ENCODE data around the gene SYK. TPM values are rescaled to one million over a fixed set of nuclear protein-coding genes. Genes with fewer than 3 reads are reported as not detected.
A peak's percentile ranks its signal among the peaks of the same experiment; 100 is the strongest.
"Not testable (repeated sequence)": the region's sequence is repeated elsewhere in the genome, so short reads cannot be mapped to it uniquely, and the experiment has no call there.

Gene SYK
- total RNA-seq, 1 donor from 2014 or later: 0.41 TPM

DNA sequence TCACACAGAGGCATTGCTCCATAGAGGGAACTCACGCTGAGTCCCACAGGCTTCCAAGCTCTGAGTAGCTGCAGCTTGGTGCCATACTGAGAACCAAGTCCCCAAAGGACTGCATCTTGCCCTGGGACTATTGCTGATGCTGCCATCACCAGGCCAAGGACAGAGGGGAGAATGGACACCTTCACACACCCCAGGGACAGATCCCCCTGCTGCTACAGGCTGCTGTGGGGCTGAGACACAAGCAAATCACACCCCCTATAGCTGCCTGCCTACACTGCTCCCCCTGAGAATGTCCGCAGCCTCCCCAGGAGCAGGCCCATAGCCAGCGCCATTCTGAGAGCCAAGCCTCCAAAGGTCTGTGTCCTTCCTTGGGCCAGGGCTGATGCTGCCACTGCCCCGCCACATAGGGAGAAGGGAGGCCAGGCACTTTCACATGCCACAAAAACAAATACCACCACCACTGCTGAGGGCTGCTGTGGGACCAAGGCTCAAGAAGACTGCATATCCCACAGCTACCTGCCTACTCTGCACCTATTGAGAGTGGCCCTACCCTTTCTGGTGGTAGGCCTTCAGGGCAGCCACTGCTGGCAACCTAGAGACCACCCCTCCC is 81.5 kb downstream of the SYK start:
- H3K36me3 ChIP-seq (ENCODE audit: insufficient read depth, low read length): no peaks in the 10 kb centered on the region
- no peak for TF ChIP-seq EZH2 (IDR thresholded peaks at IDR 0.05; ENCODE audit: insufficient read depth, low read length)
- TF ChIP-seq, protein P1, sequence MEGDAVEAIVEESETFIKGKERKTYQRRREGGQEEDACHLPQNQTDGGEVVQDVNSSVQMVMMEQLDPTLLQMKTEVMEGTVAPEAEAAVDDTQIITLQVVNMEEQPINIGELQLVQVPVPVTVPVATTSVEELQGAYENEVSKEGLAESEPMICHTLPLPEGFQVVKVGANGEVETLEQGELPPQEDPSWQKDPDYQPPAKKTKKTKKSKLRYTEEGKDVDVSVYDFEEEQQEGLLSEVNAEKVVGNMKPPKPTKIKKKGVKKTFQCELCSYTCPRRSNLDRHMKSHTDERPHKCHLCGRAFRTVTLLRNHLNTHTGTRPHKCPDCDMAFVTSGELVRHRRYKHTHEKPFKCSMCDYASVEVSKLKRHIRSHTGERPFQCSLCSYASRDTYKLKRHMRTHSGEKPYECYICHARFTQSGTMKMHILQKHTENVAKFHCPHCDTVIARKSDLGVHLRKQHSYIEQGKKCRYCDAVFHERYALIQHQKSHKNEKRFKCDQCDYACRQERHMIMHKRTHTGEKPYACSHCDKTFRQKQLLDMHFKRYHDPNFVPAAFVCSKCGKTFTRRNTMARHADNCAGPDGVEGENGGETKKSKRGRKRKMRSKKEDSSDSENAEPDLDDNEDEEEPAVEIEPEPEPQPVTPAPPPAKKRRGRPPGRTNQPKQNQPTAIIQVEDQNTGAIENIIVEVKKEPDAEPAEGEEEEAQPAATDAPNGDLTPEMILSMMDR (IDR thresholded peaks at IDR 0.05; ENCODE audit: insufficient read depth, low read depth, low read length): no peak
- H3K4me3 ChIP-seq (ENCODE audit: insufficient read depth, low read depth, low read length): no peak overlapping the region
- H3K9me3 ChIP-seq (ENCODE audit: insufficient read depth, low read depth, low read length): no peaks in the 10 kb centered on the region
- H3K27ac ChIP-seq (ENCODE audit: low read depth, low read length): no peak overlapping the region
- no peak overlapping the region for H3K4me3 Mint-ChIP-seq (ENCODE audit: unreplicated experiment)
- H3K79me2 ChIP-seq (ENCODE audit: insufficient read depth, low read length): no peaks in the 10 kb centered on the region
- no peak overlapping the region for H2AFZ ChIP-seq (ENCODE audit: low read depth, low read length)
- no peaks in the 10 kb centered on the region for H4K20me1 ChIP-seq (ENCODE audit: insufficient read depth, low read length)
- no peaks in the 10 kb centered on the region for H3K4me1 Mint-ChIP-seq (ENCODE audit: low read depth, unreplicated experiment)
- no peak for FAIRE-seq
- H3K27ac Mint-ChIP-seq (ENCODE audit: unreplicated experiment): no peak overlapping the region
- H3K9me3 Mint-ChIP-seq (ENCODE audit: unreplicated experiment): no peaks in the 10 kb centered on the region
- H3K4me2 ChIP-seq (ENCODE audit: low read length): no peak overlapping the region
- H3K4me1 ChIP-seq (ENCODE audit: insufficient read depth, low read length): no peaks in the 10 kb centered on the region
- no peak overlapping the region for H3K9ac ChIP-seq (ENCODE audit: low read length)
- no peak for DNase-seq (ENCODE audit: low read depth)
- peaks cover 2% of the 10 kb centered on the region for H3K27me3 ChIP-seq (ENCODE audit: insufficient read depth, low read length)
- no peaks in the 10 kb centered on the region for H3K36me3 Mint-ChIP-seq (ENCODE audit: low read depth, unreplicated experiment)
- no peaks in the 10 kb centered on the region for H3K27me3 Mint-ChIP-seq (ENCODE audit: low read depth, unreplicated experiment)

DNA sequence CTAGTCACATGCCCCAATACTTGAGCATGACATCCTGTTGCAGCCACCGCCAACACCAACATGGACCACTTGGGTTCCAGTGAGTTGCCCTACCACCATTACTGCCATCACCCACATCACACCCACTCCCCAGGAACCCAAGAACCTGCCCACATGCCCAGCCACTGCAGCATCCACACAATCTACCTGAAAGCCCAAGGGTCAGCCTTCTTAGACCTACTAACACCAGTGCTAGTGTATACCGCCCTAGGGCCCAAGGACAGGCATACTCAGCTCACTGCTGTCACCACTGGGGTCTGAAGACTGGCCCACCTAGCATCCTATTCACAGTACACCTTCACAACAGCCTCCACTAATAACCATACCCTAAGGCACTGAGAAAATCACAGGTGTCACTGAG is 82.0 kb downstream of the SYK start:
- Histone ChIP-seq H3K27ac (ENCODE audit: low read depth, low read length) (no peak overlapping the region), H3K27me3 (ENCODE audit: insufficient read depth, low read length) (peaks cover 2% of the 10 kb centered on the region), H3K9me3 (ENCODE audit: insufficient read depth, low read depth, low read length) (no peaks in the 10 kb centered on the region), H4K20me1 (ENCODE audit: insufficient read depth, low read length) (no peaks in the 10 kb centered on the region), H3K4me2 (ENCODE audit: low read length) (no peak overlapping the region), H3K4me3 (ENCODE audit: insufficient read depth, low read depth, low read length) (no peak overlapping the region), H3K79me2 (ENCODE audit: insufficient read depth, low read length) (no peaks in the 10 kb centered on the region), H3K4me1 (ENCODE audit: insufficient read depth, low read length) (no peaks in the 10 kb centered on the region), H3K9ac (ENCODE audit: low read length) (no peak overlapping the region), H3K36me3 (ENCODE audit: insufficient read depth, low read length) (no peaks in the 10 kb centered on the region), H2AFZ (ENCODE audit: low read depth, low read length) (no peak overlapping the region)
- no peaks in the 10 kb centered on the region for H3K36me3 Mint-ChIP-seq (ENCODE audit: low read depth, unreplicated experiment)
- no peak for FAIRE-seq
- no peaks in the 10 kb centered on the region for H3K9me3 Mint-ChIP-seq (ENCODE audit: unreplicated experiment)
- no peak for DNase-seq (ENCODE audit: low read depth)
- H3K27ac Mint-ChIP-seq (ENCODE audit: unreplicated experiment): no peak overlapping the region
- no peak overlapping the region for H3K4me3 Mint-ChIP-seq (ENCODE audit: unreplicated experiment)
- no peak for TF ChIP-seq EZH2 (IDR thresholded peaks at IDR 0.05; ENCODE audit: insufficient read depth, low read length)
- TF ChIP-seq, protein P1 (IDR thresholded peaks at IDR 0.05; ENCODE audit: insufficient read depth, low read depth, low read length): no peak
- H3K27me3 Mint-ChIP-seq (ENCODE audit: low read depth, unreplicated experiment): no peaks in the 10 kb centered on the region
- H3K4me1 Mint-ChIP-seq (ENCODE audit: low read depth, unreplicated experiment): no peaks in the 10 kb centered on the region

DNA sequence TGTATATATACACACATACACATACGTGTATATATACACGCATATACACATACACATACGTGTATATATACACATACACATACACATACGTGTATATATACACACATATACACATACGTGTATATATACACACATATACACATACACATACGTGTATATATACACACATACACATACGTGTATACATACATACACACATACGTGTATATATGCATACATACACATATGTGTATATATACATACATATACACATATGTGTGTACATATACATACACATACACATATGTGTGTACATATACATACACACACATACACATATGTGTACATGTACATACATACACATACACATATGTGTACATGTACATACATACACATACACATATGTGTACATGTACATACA is 82.6 kb downstream of the SYK start:
- TF ChIP-seq EZH2 (IDR thresholded peaks at IDR 0.05; ENCODE audit: insufficient read depth, low read length): no peak
- TF ChIP-seq, protein P1 (IDR thresholded peaks at IDR 0.05; ENCODE audit: insufficient read depth, low read depth, low read length): no peak

DNA sequence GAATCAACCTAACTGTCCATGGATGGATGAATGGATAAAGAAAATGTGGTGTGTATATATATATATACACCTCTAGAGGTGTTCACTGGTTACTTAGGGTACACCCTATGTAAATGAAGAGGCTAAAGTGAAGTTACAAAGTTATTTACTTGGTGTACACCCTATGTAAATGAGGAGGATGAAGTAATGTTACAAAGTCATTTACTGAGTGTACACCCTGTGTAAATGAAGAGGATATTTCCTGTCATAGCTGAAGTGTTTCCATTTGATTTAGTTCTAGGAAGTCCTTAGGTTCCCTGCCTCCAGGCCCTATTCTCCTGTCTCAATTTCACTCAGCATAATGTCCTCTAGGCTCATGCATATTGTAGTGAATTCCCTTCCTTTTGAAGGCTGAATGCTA is 85.2 kb downstream of the SYK start:
- H3K4me2 ChIP-seq (ENCODE audit: low read length); H3K27me3 ChIP-seq (ENCODE audit: insufficient read depth, low read length); H3K4me3 Mint-ChIP-seq (ENCODE audit: unreplicated experiment); H3K9ac ChIP-seq (ENCODE audit: low read length); H3K9me3 ChIP-seq (ENCODE audit: insufficient read depth, low read depth, low read length); H3K4me3 ChIP-seq (ENCODE audit: insufficient read depth, low read depth, low read length); H3K79me2 ChIP-seq (ENCODE audit: insufficient read depth, low read length); H3K27ac ChIP-seq (ENCODE audit: low read depth, low read length); FAIRE-seq; H3K27ac Mint-ChIP-seq (ENCODE audit: unreplicated experiment); H3K27me3 Mint-ChIP-seq (ENCODE audit: low read depth, unreplicated experiment); H3K4me1 ChIP-seq (ENCODE audit: insufficient read depth, low read length); H3K36me3 Mint-ChIP-seq (ENCODE audit: low read depth, unreplicated experiment); H4K20me1 ChIP-seq (ENCODE audit: insufficient read depth, low read length); H3K36me3 ChIP-seq (ENCODE audit: insufficient read depth, low read length); H2AFZ ChIP-seq (ENCODE audit: low read depth, low read length); H3K4me1 Mint-ChIP-seq (ENCODE audit: low read depth, unreplicated experiment); DNase-seq (ENCODE audit: low read depth); H3K9me3 Mint-ChIP-seq (ENCODE audit: unreplicated experiment): not testable (repeated sequence)

More for the DNA sequence above, 82.6 kb downstream of the SYK start:
- H3K4me1 ChIP-seq (ENCODE audit: insufficient read depth, low read length): no peaks in the 10 kb centered on the region
- H3K27me3 ChIP-seq (ENCODE audit: insufficient read depth, low read length): peaks cover 2% of the 10 kb centered on the region
- Mint-ChIP-seq H3K4me3 (ENCODE audit: unreplicated experiment) (no peak overlapping the region), H3K9me3 (ENCODE audit: unreplicated experiment) (no peaks in the 10 kb centered on the region), H3K27ac (ENCODE audit: unreplicated experiment) (no peak overlapping the region), H3K4me1 (ENCODE audit: low read depth, unreplicated experiment) (no peaks in the 10 kb centered on the region), H3K36me3 (ENCODE audit: low read depth, unreplicated experiment) (no peaks in the 10 kb centered on the region), H3K27me3 (ENCODE audit: low read depth, unreplicated experiment) (no peaks in the 10 kb centered on the region)
- H4K20me1 ChIP-seq (ENCODE audit: insufficient read depth, low read length): no peaks in the 10 kb centered on the region
- H3K4me2 ChIP-seq (ENCODE audit: low read length): no peak overlapping the region
- no peaks in the 10 kb centered on the region for H3K79me2 ChIP-seq (ENCODE audit: insufficient read depth, low read length)
- H3K36me3 ChIP-seq (ENCODE audit: insufficient read depth, low read length): no peaks in the 10 kb centered on the region
- H3K27ac ChIP-seq (ENCODE audit: low read depth, low read length): no peak overlapping the region
- H2AFZ ChIP-seq (ENCODE audit: low read depth, low read length): no peak overlapping the region
- peak; percentile 94 for FAIRE-seq
- no peaks in the 10 kb centered on the region for H3K9me3 ChIP-seq (ENCODE audit: insufficient read depth, low read depth, low read length)
- H3K9ac ChIP-seq (ENCODE audit: low read length): no peak overlapping the region
- DNase-seq (ENCODE audit: low read depth): no peak
- no peak overlapping the region for H3K4me3 ChIP-seq (ENCODE audit: insufficient read depth, low read depth, low read length)
